Measurements from ENCODE around the gene PTPRG. TPM values are rescaled to one million over a fixed set of nuclear protein-coding genes. Genes with fewer than 3 reads are reported as not detected.

The PTPRG gene
- total RNA-seq, 2 donors from 2014 or later = not detected

DNA sequence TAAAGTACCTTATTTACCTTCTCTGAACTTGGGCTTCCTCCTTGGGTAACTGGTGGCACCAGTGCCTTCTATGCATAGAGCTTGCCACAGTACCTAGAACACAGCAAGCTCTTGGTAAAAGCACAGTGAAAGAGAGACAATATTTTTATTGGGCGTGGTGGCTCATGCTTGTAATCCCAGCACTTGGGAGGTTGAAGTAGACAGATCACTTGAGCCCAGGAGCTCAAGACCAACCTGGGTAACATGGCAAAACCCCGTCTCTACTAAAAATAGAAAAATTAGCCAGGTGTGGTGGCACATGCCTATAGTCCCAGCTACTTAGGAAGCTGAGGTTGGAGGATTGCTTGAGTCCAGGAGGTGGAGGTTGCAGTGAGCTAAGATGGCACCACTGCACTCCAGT is 285.1 kb downstream of the PTPRG start:
- H3K9me3 Mint-ChIP-seq = peaks cover 3% of the 10 kb centered on the region
- no peak for ATAC-seq (replicated peaks)

GRCh38 chr3:61847784-61848462 is 286.6 kb downstream of the PTPRG start:
- no peak for ATAC-seq (replicated peaks)
- Mint-ChIP-seq H3K9me3 (peaks cover 3% of the 10 kb centered on the region), H3K4me3 (no peak overlapping the region), H3K36me3 (ENCODE audit: low read depth) (no peaks in the 10 kb centered on the region), H3K27me3 (no peaks in the 10 kb centered on the region), H3K4me1 (no peaks in the 10 kb centered on the region), H3K27ac (no peak overlapping the region)

More for the DNA sequence above, 285.1 kb downstream of the PTPRG start:
- H3K36me3 Mint-ChIP-seq (ENCODE audit: low read depth) = no peaks in the 10 kb centered on the region
- H3K27me3 Mint-ChIP-seq = no peaks in the 10 kb centered on the region
- no peak overlapping the region for H3K4me3 Mint-ChIP-seq
- no peaks in the 10 kb centered on the region for H3K4me1 Mint-ChIP-seq
- H3K27ac Mint-ChIP-seq = no peak overlapping the region

GRCh38 chr3:61848885-61849284 is 287.5 kb downstream of the PTPRG start:
- H3K27me3 Mint-ChIP-seq = no peaks in the 10 kb centered on the region
- no peak overlapping the region for H3K4me3 Mint-ChIP-seq
- peaks cover 3% of the 10 kb centered on the region for H3K9me3 Mint-ChIP-seq
- ATAC-seq (replicated peaks) = no peak
- no peaks in the 10 kb centered on the region for H3K36me3 Mint-ChIP-seq (ENCODE audit: low read depth)
- H3K4me1 Mint-ChIP-seq = no peaks in the 10 kb centered on the region
- no peak overlapping the region for H3K27ac Mint-ChIP-seq

DNA sequence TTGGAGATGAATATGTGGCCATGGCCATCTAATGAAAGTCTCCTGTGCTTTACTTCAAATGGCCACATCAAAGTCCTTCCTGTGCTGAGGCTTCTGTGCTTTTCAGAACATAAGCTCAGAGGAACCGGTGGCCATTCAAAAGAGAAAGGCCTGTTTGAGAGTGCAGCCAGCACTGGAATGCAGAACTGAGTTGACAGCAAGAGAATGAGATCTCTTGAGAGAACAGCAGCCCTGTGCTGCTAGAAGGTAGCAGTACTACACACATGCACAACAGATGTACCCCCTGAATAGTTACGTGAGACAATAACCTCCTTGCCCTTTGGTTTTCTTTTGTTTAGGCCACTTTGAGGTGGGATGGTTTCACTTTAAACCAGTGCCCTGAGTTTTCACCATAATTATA is 292.5 kb downstream of the PTPRG start:
- ATAC-seq (replicated peaks) = no peak
- Mint-ChIP-seq H3K36me3 (ENCODE audit: low read depth) (no peaks in the 10 kb centered on the region), H3K4me3 (no peak overlapping the region), H3K27me3 (no peaks in the 10 kb centered on the region), H3K27ac (no peak overlapping the region), H3K4me1 (no peaks in the 10 kb centered on the region), H3K9me3 (peaks cover 2% of the 10 kb centered on the region)

DNA sequence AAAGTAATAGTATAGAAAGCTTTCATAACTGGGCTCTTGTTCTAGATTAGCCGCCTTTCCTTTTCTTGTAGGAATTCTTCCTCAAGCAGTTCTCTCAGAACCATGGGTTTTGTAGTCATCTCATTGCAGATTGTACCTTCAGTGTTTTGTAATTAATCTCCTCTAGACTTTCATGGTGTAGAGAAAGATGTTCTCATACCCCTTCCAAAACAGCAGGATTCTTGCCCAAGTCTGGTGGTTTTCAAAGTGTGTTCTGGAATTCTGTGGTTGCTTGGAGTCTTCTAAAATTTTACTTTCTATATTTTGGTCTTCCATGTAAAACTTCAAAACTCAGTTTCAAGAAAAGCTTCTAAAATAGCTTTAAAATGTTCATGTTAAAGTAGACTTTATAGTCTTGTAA is 293.8 kb downstream of the PTPRG start:
- no peaks in the 10 kb centered on the region for H3K4me1 Mint-ChIP-seq
- no peak overlapping the region for H3K4me3 Mint-ChIP-seq
- H3K9me3 Mint-ChIP-seq = peaks cover 3% of the 10 kb centered on the region
- H3K27me3 Mint-ChIP-seq = no peaks in the 10 kb centered on the region
- ATAC-seq (replicated peaks) = no peak
- no peak overlapping the region for H3K27ac Mint-ChIP-seq
- no peaks in the 10 kb centered on the region for H3K36me3 Mint-ChIP-seq (ENCODE audit: low read depth)

- H3K27me3 Mint-ChIP-seq = no peaks in the 10 kb centered on the region
- H3K9me3 Mint-ChIP-seq = peaks cover 6% of the 10 kb centered on the region
- no peak for ATAC-seq (replicated peaks)
- no peak overlapping the region for H3K27ac Mint-ChIP-seq
- H3K4me1 Mint-ChIP-seq = no peaks in the 10 kb centered on the region
- no peak overlapping the region for H3K4me3 Mint-ChIP-seq
- H3K36me3 Mint-ChIP-seq (ENCODE audit: low read depth) = no peaks in the 10 kb centered on the region
Measured at GRCh38 chr3:61857297-61857696, 295.9 kb downstream of the PTPRG start.

- peaks cover 6% of the 10 kb centered on the region for H3K9me3 Mint-ChIP-seq
- H3K36me3 Mint-ChIP-seq (ENCODE audit: low read depth) = no peaks in the 10 kb centered on the region
- ATAC-seq (replicated peaks) = no peak
- no peak overlapping the region for H3K27ac Mint-ChIP-seq
- H3K27me3 Mint-ChIP-seq = no peaks in the 10 kb centered on the region
- no peak overlapping the region for H3K4me3 Mint-ChIP-seq
- no peaks in the 10 kb centered on the region for H3K4me1 Mint-ChIP-seq
Measured at GRCh38 chr3:61858054-61858453, 296.7 kb downstream of the PTPRG start.

GRCh38 chr3:61861410-61861809 is 300.0 kb downstream of the PTPRG start:
- no peak overlapping the region for H3K27ac Mint-ChIP-seq
- H3K9me3 Mint-ChIP-seq = peaks cover 6% of the 10 kb centered on the region
- H3K36me3 Mint-ChIP-seq (ENCODE audit: low read depth) = no peaks in the 10 kb centered on the region
- H3K4me1 Mint-ChIP-seq = no peaks in the 10 kb centered on the region
- H3K27me3 Mint-ChIP-seq = no peaks in the 10 kb centered on the region
- no peak for ATAC-seq (replicated peaks)
- H3K4me3 Mint-ChIP-seq = no peak overlapping the region

DNA sequence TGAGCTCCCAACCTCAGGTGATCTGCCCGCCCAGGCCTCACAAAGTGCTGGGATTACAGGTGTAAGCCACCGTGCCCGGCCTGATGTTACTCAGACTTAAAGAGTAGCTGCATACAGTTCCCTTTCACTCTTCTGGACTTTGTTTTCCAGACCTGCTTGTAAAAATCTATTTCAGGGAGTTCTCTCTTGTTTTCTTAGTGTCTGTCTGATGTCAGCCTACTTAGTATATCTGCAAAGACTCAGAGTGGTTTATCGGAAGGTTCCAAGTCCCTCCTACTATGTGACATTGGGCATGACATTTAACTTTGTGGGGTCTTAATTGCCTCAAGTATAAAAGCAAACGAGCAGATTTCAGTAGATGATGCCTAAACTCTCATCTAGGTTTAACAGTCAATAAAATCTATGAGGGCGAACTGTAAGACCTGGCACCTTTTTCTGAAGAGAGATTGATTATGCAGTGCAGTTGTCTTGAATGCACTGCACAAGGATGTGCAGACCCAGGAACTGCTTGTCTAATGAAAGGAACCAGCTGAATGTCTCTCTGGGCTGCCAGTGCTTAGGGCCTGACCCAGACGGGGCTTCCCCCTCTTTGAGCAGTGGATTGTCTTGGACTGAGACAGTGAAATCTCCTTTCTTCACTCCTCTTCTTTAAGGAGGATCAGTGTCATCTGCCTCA is 301.4 kb downstream of the PTPRG start:
- no peak for ATAC-seq (replicated peaks)
- H3K36me3 Mint-ChIP-seq (ENCODE audit: low read depth) = no peaks in the 10 kb centered on the region
- no peak overlapping the region for H3K27ac Mint-ChIP-seq
- H3K4me1 Mint-ChIP-seq = no peaks in the 10 kb centered on the region
- H3K9me3 Mint-ChIP-seq = peaks cover 6% of the 10 kb centered on the region
- H3K27me3 Mint-ChIP-seq = no peaks in the 10 kb centered on the region
- H3K4me3 Mint-ChIP-seq = no peak overlapping the region

- no peak overlapping the region for H3K4me3 Mint-ChIP-seq
- H3K4me1 Mint-ChIP-seq = no peaks in the 10 kb centered on the region
- no peak overlapping the region for H3K27ac Mint-ChIP-seq
- H3K36me3 Mint-ChIP-seq (ENCODE audit: low read depth) = no peaks in the 10 kb centered on the region
- H3K9me3 Mint-ChIP-seq = peaks cover 6% of the 10 kb centered on the region
- no peak for ATAC-seq (replicated peaks)
- no peaks in the 10 kb centered on the region for H3K27me3 Mint-ChIP-seq
Measured at GRCh38 chr3:61863579-61863978, 302.2 kb downstream of the PTPRG start.

- H3K4me1 Mint-ChIP-seq = no peaks in the 10 kb centered on the region
- no peak overlapping the region for H3K27ac Mint-ChIP-seq
- peaks cover 3% of the 10 kb centered on the region for H3K9me3 Mint-ChIP-seq
- H3K27me3 Mint-ChIP-seq = no peaks in the 10 kb centered on the region
- H3K4me3 Mint-ChIP-seq = no peak overlapping the region
- no peak for ATAC-seq (replicated peaks)
- no peaks in the 10 kb centered on the region for H3K36me3 Mint-ChIP-seq (ENCODE audit: low read depth)
Measured at GRCh38 chr3:61864886-61865285, 303.5 kb downstream of the PTPRG start.

DNA sequence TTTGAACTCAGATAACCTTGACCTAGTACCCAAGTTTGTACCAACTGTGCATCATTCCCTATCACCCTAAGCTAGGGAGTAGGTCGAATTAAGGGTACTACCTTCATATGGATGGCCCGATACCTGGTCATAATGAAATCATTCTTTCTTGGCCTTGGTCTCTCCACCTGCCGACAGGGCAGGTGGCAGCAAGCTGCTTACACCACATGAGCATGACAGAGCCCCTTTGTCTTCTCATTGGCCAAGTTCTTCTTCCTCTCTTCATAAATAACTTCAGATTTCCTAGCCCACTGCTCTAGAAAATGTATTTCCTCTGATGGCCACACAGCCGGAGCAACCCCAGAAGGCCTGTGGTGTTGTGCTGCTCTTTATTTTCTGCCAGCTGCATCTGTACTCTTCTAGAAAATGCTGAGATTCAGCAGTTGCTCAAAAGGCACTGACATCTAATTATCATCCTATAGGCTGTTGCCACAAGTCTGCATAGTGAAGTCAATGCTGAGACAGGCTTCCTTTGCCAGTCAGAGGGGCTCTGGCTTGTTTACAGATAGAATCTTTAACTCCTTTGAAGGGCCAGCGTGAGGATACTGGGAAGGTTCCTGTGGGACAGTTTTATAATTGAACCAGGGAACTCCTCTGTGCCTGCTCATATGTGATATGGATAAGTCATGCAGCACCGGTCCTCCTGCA is 304.2 kb downstream of the PTPRG start:
- Mint-ChIP-seq H3K27ac (no peak overlapping the region), H3K36me3 (ENCODE audit: low read depth) (no peaks in the 10 kb centered on the region), H3K27me3 (no peaks in the 10 kb centered on the region), H3K4me1 (no peaks in the 10 kb centered on the region), H3K4me3 (no peak overlapping the region), H3K9me3 (peaks cover 3% of the 10 kb centered on the region)
- ATAC-seq (replicated peaks) = no peak

DNA sequence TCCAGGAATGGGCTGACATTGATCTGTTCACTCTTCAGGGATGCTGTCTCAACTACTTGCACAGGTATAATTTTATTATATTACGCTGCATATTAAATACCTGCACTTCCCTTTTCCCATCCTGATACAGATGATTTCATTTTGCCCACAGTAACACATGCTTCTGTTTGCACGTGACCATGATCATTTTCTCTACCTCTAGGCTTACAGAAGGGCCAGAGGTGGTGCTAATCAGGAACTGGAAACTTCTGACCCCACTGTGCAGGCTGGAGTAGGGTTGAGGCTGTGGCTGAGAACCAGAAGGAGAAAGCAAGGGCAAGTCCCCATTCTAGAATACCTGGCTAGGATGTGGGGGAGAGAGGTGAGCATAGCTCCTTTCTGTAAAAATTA is 304.8 kb downstream of the PTPRG start:
- Mint-ChIP-seq H3K4me1 (no peaks in the 10 kb centered on the region), H3K27me3 (no peaks in the 10 kb centered on the region), H3K4me3 (no peak overlapping the region), H3K9me3 (peaks cover 3% of the 10 kb centered on the region), H3K27ac (no peak overlapping the region), H3K36me3 (ENCODE audit: low read depth) (no peaks in the 10 kb centered on the region)
- no peak for ATAC-seq (replicated peaks)

DNA sequence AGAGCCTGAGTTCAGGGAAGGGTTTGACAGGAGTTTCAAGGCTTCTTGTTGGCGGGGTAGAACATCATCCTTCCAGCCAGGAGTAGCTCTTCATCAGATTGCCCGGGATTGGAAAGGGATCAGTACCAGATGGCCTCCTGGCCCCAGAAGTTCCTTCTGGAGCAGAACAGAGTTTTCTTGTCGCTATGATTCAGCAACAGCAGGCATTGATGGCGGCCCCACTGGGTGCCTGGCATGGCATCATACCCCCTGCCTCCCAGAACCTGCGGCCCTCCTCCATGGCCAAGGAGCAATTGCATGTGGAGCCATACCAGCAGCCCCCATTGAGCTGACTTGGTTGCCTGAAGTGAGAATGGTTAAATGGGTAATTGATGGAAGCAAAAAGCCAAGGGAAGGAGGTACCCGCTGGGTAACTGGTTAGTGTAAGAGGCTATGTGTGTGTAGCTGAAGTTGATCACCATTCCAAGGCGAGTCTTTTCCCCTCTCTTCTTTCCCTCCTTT is 305.6 kb downstream of the PTPRG start:
- ATAC-seq (replicated peaks) = no peak

GRCh38 chr3:61868499-61868898 is 307.1 kb downstream of the PTPRG start:
- no peaks in the 10 kb centered on the region for H3K4me1 Mint-ChIP-seq
- H3K27me3 Mint-ChIP-seq = no peaks in the 10 kb centered on the region
- H3K9me3 Mint-ChIP-seq = peaks cover 3% of the 10 kb centered on the region
- no peaks in the 10 kb centered on the region for H3K36me3 Mint-ChIP-seq (ENCODE audit: low read depth)
- no peak overlapping the region for H3K4me3 Mint-ChIP-seq
- no peak overlapping the region for H3K27ac Mint-ChIP-seq
- ATAC-seq (replicated peaks) = no peak

More for the DNA sequence above, 305.6 kb downstream of the PTPRG start:
- Mint-ChIP-seq H3K9me3 (peaks cover 2% of the 10 kb centered on the region), H3K4me1 (no peaks in the 10 kb centered on the region), H3K27ac (no peak overlapping the region), H3K27me3 (no peaks in the 10 kb centered on the region), H3K36me3 (ENCODE audit: low read depth) (no peaks in the 10 kb centered on the region), H3K4me3 (no peak overlapping the region)
